ENCODE data around the gene RPP14. TPM values are rescaled to one million over a fixed set of nuclear protein-coding genes. Genes with fewer than 3 reads are reported as not detected.

Gene RPP14
- total and polyA plus RNA-seq, 2 donors (not counting 1 experiment from before 2014, with no cell fraction given): 10.6 to 17.1 TPM

DNA sequence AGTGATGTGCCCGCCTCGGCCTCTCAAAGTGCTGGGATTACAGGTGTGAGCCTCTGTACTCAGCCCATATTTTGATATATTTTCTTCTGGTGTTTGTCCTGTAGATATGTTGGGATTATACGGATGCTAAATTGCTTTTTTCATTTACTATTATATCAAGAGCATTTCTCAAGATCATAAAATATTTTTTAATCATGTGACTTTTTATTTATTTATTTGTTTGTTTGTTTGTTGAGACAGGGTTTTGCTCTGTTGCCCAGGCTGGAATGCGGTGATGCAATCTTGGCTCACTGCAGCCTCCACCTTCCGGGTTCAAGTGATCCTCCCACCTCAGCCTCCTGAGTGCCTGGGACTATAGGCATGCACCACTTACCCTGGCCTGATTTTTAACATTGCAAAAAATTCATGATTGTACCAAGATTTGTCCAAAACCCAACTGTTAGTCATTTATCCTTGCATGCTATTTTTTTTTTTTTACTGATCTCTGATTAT, 23.9 kb downstream of the RPP14 start:
- Histone ChIP-seq H3K27me3 (ENCODE audit: control insufficient read depth, insufficient read depth, low read length) (no peaks in the 10 kb centered on the region), H3K9me3 (ENCODE audit: control insufficient read depth, insufficient read depth, low read depth, low read length) (no peaks in the 10 kb centered on the region), H3K4me1 (ENCODE audit: control insufficient read depth, extremely low read depth, insufficient read depth, low read length) (peaks cover 9% of the 10 kb centered on the region), H3K4me2 (ENCODE audit: extremely low read depth, insufficient read depth, low read length) (no peak overlapping the region), H4K20me1 (ENCODE audit: control insufficient read depth, extremely low read depth, insufficient read depth, low read length) (no peaks in the 10 kb centered on the region), H3K36me3 (ENCODE audit: control insufficient read depth, insufficient read depth, low read length) (no peaks in the 10 kb centered on the region), H3K27ac (ENCODE audit: insufficient read depth, low read length) (no peak overlapping the region), H3K9ac (ENCODE audit: insufficient read depth, low read length) (no peak overlapping the region), H3K4me3 (replicated peaks in 1 of 4; ENCODE audit: control extremely low read depth in 1 of 4, insufficient read depth in 1 of 4, low read depth in 3 of 4, low read length in 4 of 4) (no peak overlapping the region), H2AFZ (ENCODE audit: low read length) (no peak overlapping the region), H3K79me2 (ENCODE audit: control insufficient read depth, insufficient read depth, low read length) (peaks cover 9% of the 10 kb centered on the region)
- DNase-seq (ENCODE audit: low read depth in 2 of 2): no peak
- no peak for TF ChIP-seq EZH2 (IDR thresholded peaks at IDR 0.05; ENCODE audit: low read length, missing control alignments)

DNA sequence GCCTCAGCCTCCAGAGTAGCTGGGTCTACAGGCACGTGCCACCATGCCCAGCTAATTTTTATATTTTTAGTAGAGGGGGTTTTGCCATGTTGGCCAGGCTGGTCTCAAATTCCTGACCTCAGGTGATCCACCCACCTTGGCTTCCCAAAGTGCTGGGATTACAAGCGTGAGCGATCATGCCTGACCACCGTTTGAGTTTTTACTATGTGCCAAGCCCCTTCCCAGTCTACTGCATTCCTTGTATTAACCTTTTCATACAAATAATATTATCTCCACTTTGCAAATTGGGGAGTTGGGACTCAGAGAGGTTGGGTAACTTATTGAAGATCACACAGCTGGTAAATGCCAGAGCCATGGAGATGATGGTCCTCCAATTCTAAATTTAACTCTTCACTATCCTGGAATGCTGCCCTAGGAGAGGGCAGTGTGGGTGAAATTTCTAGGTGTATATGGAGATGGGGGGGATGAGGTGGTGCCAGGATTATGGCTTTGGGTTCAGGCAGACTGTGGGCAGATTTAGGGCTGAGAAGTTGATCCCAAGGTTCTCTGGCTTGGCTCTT, 25.6 kb downstream of the RPP14 start:
- H3K4me3 ChIP-seq (replicated peaks in 1 of 4; ENCODE audit: control extremely low read depth in 1 of 4, insufficient read depth in 1 of 4, low read depth in 3 of 4, low read length in 4 of 4): no peak overlapping the region
- no peaks in the 10 kb centered on the region for H4K20me1 ChIP-seq (ENCODE audit: control insufficient read depth, extremely low read depth, insufficient read depth, low read length)
- no peak overlapping the region for H3K9ac ChIP-seq (ENCODE audit: insufficient read depth, low read length)
- H3K36me3 ChIP-seq (ENCODE audit: control insufficient read depth, insufficient read depth, low read length): no peaks in the 10 kb centered on the region
- H3K27ac ChIP-seq (ENCODE audit: insufficient read depth, low read length): no peak overlapping the region
- no peaks in the 10 kb centered on the region for H3K9me3 ChIP-seq (ENCODE audit: control insufficient read depth, insufficient read depth, low read depth, low read length)
- no peaks in the 10 kb centered on the region for H3K27me3 ChIP-seq (ENCODE audit: control insufficient read depth, insufficient read depth, low read length)
- no peak for TF ChIP-seq EZH2 (IDR thresholded peaks at IDR 0.05; ENCODE audit: low read length, missing control alignments)
- TF ChIP-seq, protein P1, sequence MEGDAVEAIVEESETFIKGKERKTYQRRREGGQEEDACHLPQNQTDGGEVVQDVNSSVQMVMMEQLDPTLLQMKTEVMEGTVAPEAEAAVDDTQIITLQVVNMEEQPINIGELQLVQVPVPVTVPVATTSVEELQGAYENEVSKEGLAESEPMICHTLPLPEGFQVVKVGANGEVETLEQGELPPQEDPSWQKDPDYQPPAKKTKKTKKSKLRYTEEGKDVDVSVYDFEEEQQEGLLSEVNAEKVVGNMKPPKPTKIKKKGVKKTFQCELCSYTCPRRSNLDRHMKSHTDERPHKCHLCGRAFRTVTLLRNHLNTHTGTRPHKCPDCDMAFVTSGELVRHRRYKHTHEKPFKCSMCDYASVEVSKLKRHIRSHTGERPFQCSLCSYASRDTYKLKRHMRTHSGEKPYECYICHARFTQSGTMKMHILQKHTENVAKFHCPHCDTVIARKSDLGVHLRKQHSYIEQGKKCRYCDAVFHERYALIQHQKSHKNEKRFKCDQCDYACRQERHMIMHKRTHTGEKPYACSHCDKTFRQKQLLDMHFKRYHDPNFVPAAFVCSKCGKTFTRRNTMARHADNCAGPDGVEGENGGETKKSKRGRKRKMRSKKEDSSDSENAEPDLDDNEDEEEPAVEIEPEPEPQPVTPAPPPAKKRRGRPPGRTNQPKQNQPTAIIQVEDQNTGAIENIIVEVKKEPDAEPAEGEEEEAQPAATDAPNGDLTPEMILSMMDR (conservative IDR thresholded peaks at IDR 0.05 in 1 of 2, IDR thresholded peaks at IDR 0.05 in 1 of 2; ENCODE audit: low read depth in 1 of 2, low read length in 2 of 2): no peak
- DNase-seq (ENCODE audit: low read depth in 2 of 2): no peak
- peaks cover 11% of the 10 kb centered on the region for H3K79me2 ChIP-seq (ENCODE audit: control insufficient read depth, insufficient read depth, low read length)
- H3K4me1 ChIP-seq (ENCODE audit: control insufficient read depth, extremely low read depth, insufficient read depth, low read length): peaks cover 17% of the 10 kb centered on the region
- no peak overlapping the region for H2AFZ ChIP-seq (ENCODE audit: low read length)
- no peak overlapping the region for H3K4me2 ChIP-seq (ENCODE audit: extremely low read depth, insufficient read depth, low read length)

- H3K9ac ChIP-seq (ENCODE audit: insufficient read depth, low read length): peak within 1 kb of the TSS; percentile 71
- peak; percentile 74 to 77 for DNase-seq (ENCODE audit: low read depth in 2 of 2)
- peaks cover 17% of the 10 kb centered on the region for H3K4me1 ChIP-seq (ENCODE audit: control insufficient read depth, extremely low read depth, insufficient read depth, low read length)
- H3K9me3 ChIP-seq (ENCODE audit: control insufficient read depth, insufficient read depth, low read depth, low read length): no peaks in the 10 kb centered on the region
- H2AFZ ChIP-seq (ENCODE audit: low read length): peak within 1 kb of the TSS; percentile 84
- H3K4me3 ChIP-seq (replicated peaks in 1 of 4; ENCODE audit: control extremely low read depth in 1 of 4, insufficient read depth in 1 of 4, low read depth in 3 of 4, low read length in 4 of 4): peak within 1 kb of the TSS; percentile 82 to 94 (median 89)
- H3K79me2 ChIP-seq (ENCODE audit: control insufficient read depth, insufficient read depth, low read length): peaks cover 15% of the 10 kb centered on the region
- peak within 1 kb of the TSS; percentile 60 for H3K27ac ChIP-seq (ENCODE audit: insufficient read depth, low read length)
- H3K27me3 ChIP-seq (ENCODE audit: control insufficient read depth, insufficient read depth, low read length): no peaks in the 10 kb centered on the region
- TF ChIP-seq EZH2 (IDR thresholded peaks at IDR 0.05; ENCODE audit: low read length, missing control alignments): no peak
- H3K4me2 ChIP-seq (ENCODE audit: extremely low read depth, insufficient read depth, low read length): peak within 1 kb of the TSS; percentile 89
- no peaks in the 10 kb centered on the region for H3K36me3 ChIP-seq (ENCODE audit: control insufficient read depth, insufficient read depth, low read length)
- H4K20me1 ChIP-seq (ENCODE audit: control insufficient read depth, extremely low read depth, insufficient read depth, low read length): no peaks in the 10 kb centered on the region
These were observed 26.6 kb downstream of the RPP14 start, which contains the start of gene PXK for GRCh38 chr3:58332575-58333188. TSS of gene PXK (plus strand) at chr3:58332892. CDS start at chr3:58332989, 97 bp downstream.

Data from fibroblast of lung (primary cell).